Measurements from ENCODE around the gene NOCT.
A peak's percentile ranks its signal among the peaks of the same experiment; 100 is the strongest.
"Not testable (repeated sequence)": the region's sequence is repeated elsewhere in the genome, so short reads cannot be mapped to it uniquely, and the experiment has no call there.

Gene NOCT

DNA sequence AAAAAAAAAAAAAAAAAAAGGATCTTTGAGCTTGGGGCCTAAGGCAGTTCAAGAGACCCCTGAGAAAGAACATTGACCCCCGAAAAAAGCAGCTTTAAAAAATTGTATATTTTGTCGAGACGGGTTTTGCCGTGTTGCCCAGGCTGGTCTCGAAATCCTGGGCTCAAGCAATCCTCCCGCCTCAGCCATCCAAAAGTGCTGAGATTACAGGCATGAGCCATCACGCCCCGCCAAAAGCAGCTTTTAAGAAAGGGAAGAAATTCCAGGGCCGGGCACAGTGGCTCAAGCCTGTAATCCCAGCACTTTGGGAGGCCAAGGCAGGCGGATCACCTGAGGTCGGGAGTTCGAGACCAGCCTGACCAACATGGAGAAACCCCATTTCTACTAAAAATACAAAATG, 5.5 kb downstream of the NOCT start:
- not testable (repeated sequence) for H3K27ac Mint-ChIP-seq; H3K4me3 Mint-ChIP-seq; H3K36me3 Mint-ChIP-seq; H3K27me3 Mint-ChIP-seq; H3K9me3 Mint-ChIP-seq (ENCODE audit: low read depth)
- H3K4me1 Mint-ChIP-seq (ENCODE audit: low read depth) = peaks cover 31% of the 10 kb centered on the region

- no peak overlapping the region for H3K27ac Mint-ChIP-seq
- H3K9me3 Mint-ChIP-seq (ENCODE audit: low read depth) = no peaks in the 10 kb centered on the region
- H3K4me1 Mint-ChIP-seq (ENCODE audit: low read depth) = peaks cover 25% of the 10 kb centered on the region
- H3K4me3 Mint-ChIP-seq = no peak overlapping the region
- H3K36me3 Mint-ChIP-seq = peaks cover 4% of the 10 kb centered on the region
- H3K27me3 Mint-ChIP-seq = no peaks in the 10 kb centered on the region
These were observed 7.3 kb downstream of the NOCT start for GRCh38 chr4:139022835-139023234.

DNA sequence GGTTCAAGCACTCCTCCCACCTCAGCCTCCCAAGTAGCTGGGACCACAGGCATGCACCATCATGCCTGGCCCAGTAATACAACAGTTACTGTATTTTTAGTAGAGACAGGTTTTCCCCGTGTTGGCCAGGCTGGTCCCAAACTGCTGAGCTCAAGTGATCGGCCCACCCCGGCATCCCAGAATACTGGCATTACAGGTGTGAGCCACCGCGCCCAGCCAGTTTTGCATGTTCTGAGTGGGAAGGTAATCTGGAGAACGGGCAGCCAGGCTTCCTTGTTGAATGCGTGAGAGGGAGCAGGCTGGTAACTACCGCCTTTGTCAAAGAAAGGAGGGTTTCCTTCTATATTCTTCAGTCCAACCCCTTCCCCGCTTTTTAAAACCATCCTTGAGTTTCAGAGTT, 9.1 kb downstream of the NOCT start:
- peaks cover 11% of the 10 kb centered on the region for H3K4me1 Mint-ChIP-seq (ENCODE audit: low read depth)
- no peaks in the 10 kb centered on the region for H3K9me3 Mint-ChIP-seq (ENCODE audit: low read depth)
- no peak overlapping the region for H3K27ac Mint-ChIP-seq
- no peaks in the 10 kb centered on the region for H3K36me3 Mint-ChIP-seq
- H3K27me3 Mint-ChIP-seq = no peaks in the 10 kb centered on the region
- H3K4me3 Mint-ChIP-seq = no peak overlapping the region

DNA sequence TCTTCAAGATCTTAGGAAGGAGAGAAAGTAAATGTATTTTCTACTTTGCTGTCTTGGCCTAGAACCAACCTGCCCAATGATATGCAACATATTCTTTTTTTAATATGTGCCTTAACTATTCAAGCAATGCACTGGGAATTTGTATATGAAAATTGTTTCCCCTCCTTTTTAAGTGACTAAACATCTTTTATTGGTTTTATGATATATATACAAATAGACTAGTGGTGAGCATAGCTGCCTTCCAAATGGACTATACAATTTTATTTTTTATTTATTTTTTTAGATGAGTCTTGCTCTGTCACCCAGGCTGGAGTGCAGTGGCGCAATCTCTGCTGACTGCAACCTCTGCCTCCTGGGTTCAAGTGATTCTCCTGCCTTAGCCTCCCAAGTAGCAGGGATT, 10.3 kb downstream of the NOCT start:
- Mint-ChIP-seq H3K4me1 (ENCODE audit: low read depth) (peaks cover 5% of the 10 kb centered on the region), H3K4me3 (no peak overlapping the region), H3K27ac (no peak overlapping the region), H3K27me3 (no peaks in the 10 kb centered on the region), H3K9me3 (ENCODE audit: low read depth) (no peaks in the 10 kb centered on the region), H3K36me3 (no peaks in the 10 kb centered on the region)

DNA sequence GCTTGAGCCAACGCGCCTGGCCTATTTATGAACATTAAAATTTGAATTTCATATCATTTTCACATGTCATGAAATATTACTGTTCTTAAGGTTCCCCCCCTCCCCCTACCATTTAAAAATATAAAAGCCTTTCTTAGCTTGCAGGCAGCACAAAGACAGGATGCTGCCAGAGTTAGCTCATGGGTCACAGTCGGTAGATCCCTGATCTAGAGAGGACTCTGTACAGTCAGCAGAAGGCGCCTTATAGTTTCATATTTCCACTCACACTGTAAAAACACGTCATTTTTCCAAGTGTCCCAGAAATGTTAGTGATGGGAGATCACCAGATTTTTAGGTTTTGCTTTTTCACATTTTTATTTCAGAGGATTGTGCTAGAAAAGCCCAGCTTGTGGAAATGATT, 12.2 kb downstream of the NOCT start:
- Mint-ChIP-seq H3K4me1 (ENCODE audit: low read depth) (peaks cover 6% of the 10 kb centered on the region), H3K36me3 (no peaks in the 10 kb centered on the region), H3K27ac (no peak overlapping the region), H3K4me3 (no peak overlapping the region), H3K27me3 (no peaks in the 10 kb centered on the region), H3K9me3 (ENCODE audit: low read depth) (no peaks in the 10 kb centered on the region)

GRCh38 chr4:139028191-139028661, 12.6 kb downstream of the NOCT start:
- H3K27ac Mint-ChIP-seq = no peak overlapping the region

DNA sequence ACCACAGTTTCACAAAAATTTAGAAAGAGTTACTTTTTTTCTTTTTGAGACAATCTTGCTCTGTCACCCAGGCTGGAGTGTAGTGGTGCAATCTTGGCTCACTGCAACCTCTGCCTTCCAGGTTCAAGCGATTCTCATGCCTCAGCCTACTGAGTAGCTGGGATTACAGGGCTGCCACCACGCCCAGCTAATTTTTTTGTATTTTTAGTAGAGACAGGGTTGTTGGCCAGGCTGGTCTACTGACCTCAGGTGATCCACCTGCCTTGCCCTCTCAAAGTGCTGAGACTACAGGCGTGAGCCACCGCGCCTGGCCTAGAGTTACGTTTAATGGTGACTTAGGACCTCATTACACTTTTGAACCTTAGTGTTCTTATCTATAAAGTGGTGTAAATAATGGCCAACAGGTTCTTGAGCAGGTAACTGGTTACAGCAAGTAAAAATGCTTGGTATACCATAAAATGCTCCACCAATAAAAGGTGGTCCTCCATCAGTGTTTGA, 14.3 kb downstream of the NOCT start:
- not testable (repeated sequence) for H3K4me3 Mint-ChIP-seq; H3K4me1 Mint-ChIP-seq (ENCODE audit: low read depth); H3K9me3 Mint-ChIP-seq (ENCODE audit: low read depth); H3K27ac Mint-ChIP-seq; H3K36me3 Mint-ChIP-seq; H3K27me3 Mint-ChIP-seq

More at GRCh38 chr4:139028191-139028661, 12.6 kb downstream of the NOCT start:
- Mint-ChIP-seq H3K9me3 (ENCODE audit: low read depth) (no peaks in the 10 kb centered on the region), H3K36me3 (no peaks in the 10 kb centered on the region), H3K4me3 (no peak overlapping the region), H3K27me3 (no peaks in the 10 kb centered on the region), H3K4me1 (ENCODE audit: low read depth) (peaks cover 4% of the 10 kb centered on the region)

- no peaks in the 10 kb centered on the region for H3K9me3 Mint-ChIP-seq (ENCODE audit: low read depth)
- H3K4me1 Mint-ChIP-seq (ENCODE audit: low read depth) = peaks cover 10% of the 10 kb centered on the region
- no peaks in the 10 kb centered on the region for H3K36me3 Mint-ChIP-seq
- H3K4me3 Mint-ChIP-seq = no peak overlapping the region
- no peak overlapping the region for H3K27ac Mint-ChIP-seq
- H3K27me3 Mint-ChIP-seq = no peaks in the 10 kb centered on the region
These were observed 15.1 kb downstream of the NOCT start for GRCh38 chr4:139030614-139031235.

DNA sequence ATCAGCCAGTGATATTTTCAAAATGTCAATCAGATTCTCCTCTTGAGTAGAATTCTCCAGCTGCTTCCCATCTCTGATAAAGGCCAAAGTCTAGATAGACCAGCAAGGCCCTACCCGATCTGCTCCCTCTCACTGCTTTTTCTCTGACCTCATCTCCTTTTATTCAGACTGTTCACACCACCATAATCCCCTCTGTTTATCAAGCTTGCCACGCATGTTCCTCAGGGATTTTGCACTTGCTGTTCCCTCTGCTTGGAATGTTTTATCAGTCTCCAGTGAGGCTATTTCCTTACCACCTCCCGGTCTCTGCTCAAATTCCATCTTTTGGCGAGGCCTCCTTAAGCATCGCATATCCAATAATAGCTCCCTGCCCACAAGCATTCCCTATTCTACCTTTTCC, 20.1 kb downstream of the NOCT start:
- H3K4me1 Mint-ChIP-seq (ENCODE audit: low read depth) = peaks cover 9% of the 10 kb centered on the region
- H3K27ac Mint-ChIP-seq = no peak overlapping the region
- no peaks in the 10 kb centered on the region for H3K36me3 Mint-ChIP-seq
- H3K9me3 Mint-ChIP-seq (ENCODE audit: low read depth) = no peaks in the 10 kb centered on the region
- no peaks in the 10 kb centered on the region for H3K27me3 Mint-ChIP-seq
- no peak overlapping the region for H3K4me3 Mint-ChIP-seq

DNA sequence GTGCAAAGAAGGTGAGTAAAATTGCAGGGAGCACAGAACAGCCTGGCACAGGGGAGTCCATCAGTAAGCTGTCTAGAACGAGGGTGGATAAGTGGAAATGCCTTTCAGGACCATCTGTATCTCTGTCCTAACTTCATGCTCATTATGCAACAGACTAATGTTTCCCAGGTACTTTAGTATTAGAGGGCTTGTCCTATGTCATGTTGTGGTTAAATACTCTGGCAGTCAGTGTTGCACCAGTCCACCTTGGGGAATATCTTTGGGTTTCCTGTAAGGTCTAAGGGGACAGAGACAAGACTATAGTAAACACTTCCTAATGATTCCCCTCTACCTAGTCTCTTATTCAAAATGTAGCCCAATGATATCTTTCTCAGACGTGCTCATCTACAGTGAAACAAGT, 21.3 kb downstream of the NOCT start:
- Mint-ChIP-seq H3K4me3 (no peak overlapping the region), H3K4me1 (ENCODE audit: low read depth) (peaks cover 10% of the 10 kb centered on the region), H3K9me3 (ENCODE audit: low read depth) (no peaks in the 10 kb centered on the region), H3K27me3 (no peaks in the 10 kb centered on the region), H3K27ac (no peak overlapping the region), H3K36me3 (no peaks in the 10 kb centered on the region)

DNA sequence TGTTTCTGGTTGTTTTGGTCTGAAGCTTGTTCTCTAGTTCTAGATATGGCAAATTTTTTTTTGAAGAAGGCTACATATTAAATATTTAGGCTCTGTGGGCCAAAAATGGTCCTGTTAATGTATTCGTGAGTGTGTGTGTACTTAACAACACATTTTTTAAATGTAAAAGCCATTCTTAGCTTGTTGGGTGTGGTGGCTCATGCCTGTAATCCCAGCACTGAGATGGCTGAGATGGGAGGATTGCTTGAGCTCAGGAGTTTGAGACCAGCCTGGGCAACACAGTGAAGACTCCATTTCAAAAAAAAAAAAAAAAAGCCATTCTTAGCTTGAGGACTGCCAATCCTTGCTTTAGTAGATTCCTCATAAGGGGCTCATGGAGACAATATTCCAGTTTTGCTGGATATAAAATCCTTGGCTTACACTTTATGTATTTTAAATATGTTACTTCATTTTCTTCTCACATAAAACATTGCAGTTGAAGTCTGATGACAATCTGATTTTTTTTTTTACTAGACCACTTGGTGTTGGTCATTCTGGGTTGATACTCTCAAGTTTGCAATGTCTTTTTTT, 23.4 kb downstream of the NOCT start:
- peak overlapping the region; percentile 9 for H3K27ac Mint-ChIP-seq
- H3K4me3 Mint-ChIP-seq = no peak overlapping the region
- H3K27me3 Mint-ChIP-seq = no peaks in the 10 kb centered on the region
- H3K9me3 Mint-ChIP-seq (ENCODE audit: low read depth) = no peaks in the 10 kb centered on the region
- H3K4me1 Mint-ChIP-seq (ENCODE audit: low read depth) = peaks cover 10% of the 10 kb centered on the region
- no peaks in the 10 kb centered on the region for H3K36me3 Mint-ChIP-seq

- Mint-ChIP-seq H3K4me1 (ENCODE audit: low read depth) (peaks cover 4% of the 10 kb centered on the region), H3K4me3 (no peak overlapping the region), H3K27ac (no peak overlapping the region), H3K9me3 (ENCODE audit: low read depth) (no peaks in the 10 kb centered on the region), H3K27me3 (no peaks in the 10 kb centered on the region), H3K36me3 (peaks cover under 1% of the 10 kb centered on the region)
These were observed 27.4 kb downstream of the NOCT start for GRCh38 chr4:139042981-139043460.

DNA sequence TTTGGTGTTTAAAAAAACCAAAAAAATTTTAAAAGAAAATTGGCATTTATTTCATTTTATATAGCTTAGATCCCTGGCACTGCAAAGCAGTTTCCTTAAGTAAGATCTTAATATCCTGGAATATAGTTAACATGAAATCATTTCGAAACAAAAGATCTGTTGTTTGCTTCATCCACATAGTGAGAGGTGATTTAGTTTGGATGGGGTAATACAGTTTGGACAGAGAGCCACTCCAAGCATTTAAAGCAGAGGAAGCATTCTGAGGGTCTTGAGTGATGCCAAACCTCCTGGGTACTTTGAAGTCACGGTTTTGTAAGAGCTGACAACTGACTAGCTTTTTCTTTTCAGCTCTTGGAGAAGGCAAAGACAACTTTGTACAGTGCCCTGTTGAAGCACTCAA, 28.7 kb downstream of the NOCT start:
- Mint-ChIP-seq H3K4me3 (no peak overlapping the region), H3K27me3 (no peaks in the 10 kb centered on the region), H3K4me1 (ENCODE audit: low read depth) (peaks cover 4% of the 10 kb centered on the region), H3K36me3 (peaks cover 2% of the 10 kb centered on the region), H3K9me3 (ENCODE audit: low read depth) (no peaks in the 10 kb centered on the region), H3K27ac (no peak overlapping the region)

DNA sequence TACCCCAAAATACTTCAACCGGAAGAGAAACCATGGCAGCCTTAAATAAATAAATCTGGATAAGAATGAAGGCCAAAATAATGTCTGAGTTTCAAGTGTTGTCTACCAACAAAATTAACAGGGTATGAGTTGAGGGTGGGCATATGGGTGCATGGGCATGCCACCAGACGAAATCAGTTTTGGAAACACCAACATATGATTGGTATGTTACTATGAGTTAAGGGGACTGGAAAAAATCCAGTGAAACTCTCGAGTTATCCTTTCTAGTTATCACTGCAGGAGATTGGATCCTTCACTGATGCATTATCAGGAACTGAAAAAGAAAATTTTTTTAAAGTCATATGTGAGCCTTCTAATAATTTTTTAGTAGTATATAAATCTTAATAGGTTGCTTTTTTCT, 32.4 kb downstream of the NOCT start:
- Mint-ChIP-seq H3K27me3 (no peaks in the 10 kb centered on the region), H3K9me3 (ENCODE audit: low read depth) (no peaks in the 10 kb centered on the region), H3K4me1 (ENCODE audit: low read depth) (no peaks in the 10 kb centered on the region), H3K27ac (no peak overlapping the region), H3K36me3 (peaks cover 2% of the 10 kb centered on the region), H3K4me3 (no peak overlapping the region)

- H3K4me1 Mint-ChIP-seq (ENCODE audit: low read depth) = peaks cover 12% of the 10 kb centered on the region
- peaks cover 4% of the 10 kb centered on the region for H3K36me3 Mint-ChIP-seq
- no peak overlapping the region for H3K27ac Mint-ChIP-seq
These were observed 34.9 kb downstream of the NOCT start for GRCh38 chr4:139050446-139050845.

DNA sequence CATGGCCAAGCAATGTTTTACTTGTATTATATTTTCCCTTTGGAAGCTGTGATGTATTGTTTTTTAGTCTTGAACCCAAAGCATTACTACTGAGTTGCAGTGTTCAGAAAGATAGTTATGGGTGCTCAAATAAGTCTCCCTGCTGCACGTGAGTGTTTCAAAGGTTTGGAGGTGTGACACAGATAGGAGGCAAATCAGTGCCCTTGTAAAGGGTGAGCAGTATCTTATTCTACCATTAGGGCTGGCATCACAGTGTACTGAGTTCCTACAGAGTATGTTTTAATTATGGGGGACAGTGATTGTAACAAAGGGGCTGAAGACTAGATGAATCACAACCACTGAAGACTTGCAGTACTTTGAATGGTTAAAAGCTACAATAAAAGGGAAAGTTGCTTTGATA, 38.3 kb downstream of the NOCT start:
- Mint-ChIP-seq H3K4me1 (ENCODE audit: low read depth) (peaks cover 32% of the 10 kb centered on the region), H3K4me3 (no peak overlapping the region), H3K27ac (peak overlapping the region; percentile 56), H3K27me3 (no peaks in the 10 kb centered on the region), H3K9me3 (ENCODE audit: low read depth) (no peaks in the 10 kb centered on the region), H3K36me3 (peaks cover 6% of the 10 kb centered on the region)

More at GRCh38 chr4:139050446-139050845, 34.9 kb downstream of the NOCT start:
- H3K9me3 Mint-ChIP-seq (ENCODE audit: low read depth) = no peaks in the 10 kb centered on the region
- H3K27me3 Mint-ChIP-seq = no peaks in the 10 kb centered on the region
- no peak overlapping the region for H3K4me3 Mint-ChIP-seq
